ENCODE results near the gene PEMT. TPM values are rescaled to one million over a fixed set of nuclear protein-coding genes. Genes with fewer than 3 reads are reported as not detected.

Gene PEMT
- total RNA-seq, 1 donor from 2014 or later: 39.2 TPM

- intact Hi-C loops (cut with micrococcal nuclease): no loop called here
- no peaks in the 10 kb centered on the region for H3K36me3 Mint-ChIP-seq (ENCODE audit: low read depth)
Observed at GRCh38 chr17:17561408-17562145, 29.9 kb downstream of the PEMT start.

GRCh38 chr17:17560975-17561374 is 30.5 kb downstream of the PEMT start:
- no peak overlapping the region for H3K27ac Mint-ChIP-seq
- H3K4me3 Mint-ChIP-seq (ENCODE audit: low read depth): no peak overlapping the region
- no peak for DNase-seq (ENCODE audit: low spot score)
- no peaks in the 10 kb centered on the region for H3K9me3 Mint-ChIP-seq
- H3K36me3 Mint-ChIP-seq (ENCODE audit: low read depth): no peaks in the 10 kb centered on the region
- no peaks in the 10 kb centered on the region for H3K27me3 Mint-ChIP-seq (ENCODE audit: low read depth)
- intact Hi-C loops (cut with micrococcal nuclease): no loop called here
- H3K4me1 Mint-ChIP-seq (ENCODE audit: low read depth): no peaks in the 10 kb centered on the region

More at GRCh38 chr17:17561408-17562145, 29.9 kb downstream of the PEMT start:
- Mint-ChIP-seq H3K4me1 (ENCODE audit: low read depth) (no peaks in the 10 kb centered on the region), H3K4me3 (ENCODE audit: low read depth) (no peak overlapping the region), H3K27ac (no peak overlapping the region), H3K9me3 (no peaks in the 10 kb centered on the region), H3K27me3 (ENCODE audit: low read depth) (no peaks in the 10 kb centered on the region)
- no peak for DNase-seq (ENCODE audit: low spot score)

GRCh38 chr17:17560167-17560566 is 31.3 kb downstream of the PEMT start:
- no peak for DNase-seq (ENCODE audit: low spot score)
- Mint-ChIP-seq H3K27ac (no peak overlapping the region), H3K9me3 (no peaks in the 10 kb centered on the region), H3K36me3 (ENCODE audit: low read depth) (no peaks in the 10 kb centered on the region), H3K27me3 (ENCODE audit: low read depth) (no peaks in the 10 kb centered on the region), H3K4me1 (ENCODE audit: low read depth) (no peaks in the 10 kb centered on the region), H3K4me3 (ENCODE audit: low read depth) (no peak overlapping the region)
- intact Hi-C loops (cut with micrococcal nuclease): no loop called here

GRCh38 chr17:17559164-17559563 is 32.3 kb downstream of the PEMT start:
- Mint-ChIP-seq H3K36me3 (ENCODE audit: low read depth) (no peaks in the 10 kb centered on the region), H3K27ac (no peak overlapping the region), H3K9me3 (no peaks in the 10 kb centered on the region), H3K27me3 (ENCODE audit: low read depth) (no peaks in the 10 kb centered on the region), H3K4me3 (ENCODE audit: low read depth) (no peak overlapping the region), H3K4me1 (ENCODE audit: low read depth) (no peaks in the 10 kb centered on the region)
- intact Hi-C loops (cut with micrococcal nuclease): no loop called here
- no peak for DNase-seq (ENCODE audit: low spot score)

- no peak overlapping the region for H3K4me3 Mint-ChIP-seq (ENCODE audit: low read depth)
- H3K27ac Mint-ChIP-seq: no peak overlapping the region
- intact Hi-C loops (cut with micrococcal nuclease): no loop called here
- no peaks in the 10 kb centered on the region for H3K27me3 Mint-ChIP-seq (ENCODE audit: low read depth)
- H3K9me3 Mint-ChIP-seq: no peaks in the 10 kb centered on the region
- H3K36me3 Mint-ChIP-seq (ENCODE audit: low read depth): no peaks in the 10 kb centered on the region
- no peaks in the 10 kb centered on the region for H3K4me1 Mint-ChIP-seq (ENCODE audit: low read depth)
- no peak for DNase-seq (ENCODE audit: low spot score)
Observed at GRCh38 chr17:17558431-17558830, 33.1 kb downstream of the PEMT start.

GRCh38 chr17:17557796-17558195 is 33.7 kb downstream of the PEMT start:
- Mint-ChIP-seq H3K9me3 (no peaks in the 10 kb centered on the region), H3K4me1 (ENCODE audit: low read depth) (no peaks in the 10 kb centered on the region), H3K27ac (no peak overlapping the region), H3K36me3 (ENCODE audit: low read depth) (no peaks in the 10 kb centered on the region), H3K4me3 (ENCODE audit: low read depth) (no peak overlapping the region), H3K27me3 (ENCODE audit: low read depth) (no peaks in the 10 kb centered on the region)
- intact Hi-C loops (cut with micrococcal nuclease): no loop called here
- DNase-seq (ENCODE audit: low spot score): no peak

- Mint-ChIP-seq H3K4me3 (ENCODE audit: low read depth) (no peak overlapping the region), H3K27ac (no peak overlapping the region), H3K9me3 (no peaks in the 10 kb centered on the region), H3K27me3 (ENCODE audit: low read depth) (no peaks in the 10 kb centered on the region), H3K36me3 (ENCODE audit: low read depth) (no peaks in the 10 kb centered on the region), H3K4me1 (ENCODE audit: low read depth) (no peaks in the 10 kb centered on the region)
- DNase-seq (ENCODE audit: low spot score): no peak
- intact Hi-C loops (cut with micrococcal nuclease): no loop called here
Observed at GRCh38 chr17:17556671-17557070, 34.8 kb downstream of the PEMT start.

- no peaks in the 10 kb centered on the region for H3K36me3 Mint-ChIP-seq (ENCODE audit: low read depth)
- no peak overlapping the region for H3K4me3 Mint-ChIP-seq (ENCODE audit: low read depth)
- no peaks in the 10 kb centered on the region for H3K27me3 Mint-ChIP-seq (ENCODE audit: low read depth)
- intact Hi-C loops (cut with micrococcal nuclease): no loop called here
- no peak overlapping the region for H3K27ac Mint-ChIP-seq
- no peaks in the 10 kb centered on the region for H3K9me3 Mint-ChIP-seq
- DNase-seq (ENCODE audit: low spot score): no peak
- H3K4me1 Mint-ChIP-seq (ENCODE audit: low read depth): no peaks in the 10 kb centered on the region
Observed at GRCh38 chr17:17555906-17556305, 35.6 kb downstream of the PEMT start.

- intact Hi-C loops (cut with micrococcal nuclease): no loop called here
- Mint-ChIP-seq H3K27ac (no peak overlapping the region), H3K9me3 (no peaks in the 10 kb centered on the region), H3K27me3 (ENCODE audit: low read depth) (no peaks in the 10 kb centered on the region), H3K4me3 (ENCODE audit: low read depth) (no peak overlapping the region), H3K36me3 (ENCODE audit: low read depth) (no peaks in the 10 kb centered on the region), H3K4me1 (ENCODE audit: low read depth) (no peaks in the 10 kb centered on the region)
- no peak for DNase-seq (ENCODE audit: low spot score)
Observed at GRCh38 chr17:17555151-17555550, 36.4 kb downstream of the PEMT start.

GRCh38 chr17:17554266-17554665 is 37.2 kb downstream of the PEMT start:
- H3K27me3 Mint-ChIP-seq (ENCODE audit: low read depth): no peaks in the 10 kb centered on the region
- intact Hi-C loops (cut with micrococcal nuclease): no loop called here
- H3K9me3 Mint-ChIP-seq: no peaks in the 10 kb centered on the region
- no peaks in the 10 kb centered on the region for H3K36me3 Mint-ChIP-seq (ENCODE audit: low read depth)
- no peak overlapping the region for H3K4me3 Mint-ChIP-seq (ENCODE audit: low read depth)
- no peak overlapping the region for H3K27ac Mint-ChIP-seq
- no peak for DNase-seq (ENCODE audit: low spot score)
- no peaks in the 10 kb centered on the region for H3K4me1 Mint-ChIP-seq (ENCODE audit: low read depth)

- Mint-ChIP-seq H3K9me3 (no peaks in the 10 kb centered on the region), H3K4me3 (ENCODE audit: low read depth) (no peak overlapping the region), H3K27me3 (ENCODE audit: low read depth) (no peaks in the 10 kb centered on the region), H3K27ac (no peak overlapping the region), H3K36me3 (ENCODE audit: low read depth) (no peaks in the 10 kb centered on the region), H3K4me1 (ENCODE audit: low read depth) (no peaks in the 10 kb centered on the region)
- DNase-seq (ENCODE audit: low spot score): no peak
- intact Hi-C loops (cut with micrococcal nuclease): no loop called here
Observed at GRCh38 chr17:17553217-17554195, 38.0 kb downstream of the PEMT start.

GRCh38 chr17:17552351-17553216 is 38.9 kb downstream of the PEMT start:
- no peak for DNase-seq (ENCODE audit: low spot score)
- intact Hi-C loops (cut with micrococcal nuclease): no loop called here
- Mint-ChIP-seq H3K9me3 (no peaks in the 10 kb centered on the region), H3K36me3 (ENCODE audit: low read depth) (no peaks in the 10 kb centered on the region), H3K27me3 (ENCODE audit: low read depth) (no peaks in the 10 kb centered on the region), H3K4me3 (ENCODE audit: low read depth) (no peak overlapping the region), H3K27ac (no peak overlapping the region), H3K4me1 (ENCODE audit: low read depth) (no peaks in the 10 kb centered on the region)
